Hepatocyte (in vitro differentiated cells): ENCODE results near the gene PRKCZ. TPM values are rescaled to one million over a fixed set of nuclear protein-coding genes. Genes with fewer than 3 reads are reported as not detected.

Source experiments
- DNase-seq: peaks from one replicate; pipeline ENCODE4 v3.0.0-alpha.2; 2016; ENCODE audit warnings: low spot score
- H2AFZ ChIP-seq: fragments of 200-600 bp; sonication (generic); 2 replicates; pipeline ENCODE4 v1.6.0; 2016; ENCODE audit warnings: antibody characterized with exemption, mild to moderate bottlenecking
- H3K27ac ChIP-seq: fragments of 200-600 bp; sonication (generic); 2 replicates; pipeline ENCODE4 v1.5.1; 2016; ENCODE audit warnings: mild to moderate bottlenecking
- H3K27me3 ChIP-seq: fragments of 200-600 bp; sonication (generic); 2 replicates; pipeline ENCODE4 v1.6.1; 2016
- H3K36me3 ChIP-seq: fragments of 200-600 bp; sonication (generic); replicated peaks from 2 replicates; pipeline ENCODE4 v1.5.1; 2016; ENCODE audit warnings: low read depth; ENCODE audit not compliant: insufficient read depth
- H3K4me1 ChIP-seq: fragments of 200-600 bp; sonication (generic); 2 replicates; pipeline ENCODE4 v1.5.1; 2016; ENCODE audit warnings: mild to moderate bottlenecking, moderate library complexity; ENCODE audit not compliant: insufficient read depth
- H3K4me2 ChIP-seq: fragments of 200-600 bp; sonication (generic); 2 replicates; pipeline ENCODE4 v1.6.0; 2016
- H3K4me3 ChIP-seq: fragments of 200-600 bp; sonication (generic); 2 replicates; pipeline ENCODE4 v1.5.1; 2016; ENCODE audit warnings: mild to moderate bottlenecking
- H3K79me2 ChIP-seq: fragments of 200-600 bp; sonication (generic); 2 replicates; pipeline ENCODE4 v1.6.0; 2017; ENCODE audit warnings: mild to moderate bottlenecking
- H3K9me2 ChIP-seq: fragments of 200-600 bp; sonication (generic); replicated peaks from 2 replicates; pipeline ENCODE4 v1.6.0; 2017; ENCODE audit warnings: mild to moderate bottlenecking; ENCODE audit not compliant: insufficient read depth
- H3K9me3 ChIP-seq: fragments of 200-600 bp; sonication (generic); 2 replicates; pipeline ENCODE4 v1.5.1; 2016; ENCODE audit warnings: low read depth, mild to moderate bottlenecking
- H4K20me1 ChIP-seq: fragments of 200-600 bp; sonication (generic); 2 replicates; pipeline ENCODE4 v1.6.0; 2016; ENCODE audit warnings: mild to moderate bottlenecking; ENCODE audit not compliant: insufficient read depth, poor library complexity, severe bottlenecking
- CTCF ChIP-seq: fragments of 200-600 bp; sonication (generic); IDR thresholded peaks from 2 replicates; pipeline ENCODE4 v1.5.1; 2016; ENCODE audit warnings: antibody characterized with exemption, mild to moderate bottlenecking; ENCODE audit not compliant: poor library complexity
- EZH2 ChIP-seq: fragments of 200-600 bp; sonication (generic); IDR thresholded peaks from 2 replicates; pipeline ENCODE4 v1.6.1; 2016; ENCODE audit warnings: antibody characterized with exemption, mild to moderate bottlenecking, borderline replicate concordance
- EZH2phosphoT487 ChIP-seq: fragments of 200-600 bp; sonication (generic); IDR thresholded peaks from one replicate; pipeline ENCODE4 v1.6.1; 2018; ENCODE audit warnings: antibody characterized with exemption, mild to moderate bottlenecking, low read depth, moderate library complexity; ENCODE audit not compliant: unreplicated experiment, severe bottlenecking
- WGBS: methylation state at CpG from one replicate; pipeline ENCODE4 v1.1.6; 2016; ENCODE audit warnings: low lambda C conversion rate; ENCODE audit errors: missing lambda C conversion rate; 5-methylcytosine and 5-hydroxymethylcytosine counted together
- polyA plus RNA-seq: library from polyadenylated mRNA; unstranded; fragments of >200 nt; fragmentation: Nextera tagmentation; extraction: Ambion mirVana; gene quantifications from 2 replicates; pipeline ENCODE4 v1.2.1, GENCODE V29; 2016
- total RNA-seq: library from RNA; depleted of rRNA; stranded (reverse); fragments of >200 nt; gene quantifications from 2 replicates; pipeline ENCODE4 v1.2.3, GENCODE V29; 2014

The PRKCZ gene
- total and polyA plus RNA-seq, 2 experiments from 2014 or later = 41.0 to 52.3 TPM

- H3K27me3 ChIP-seq = no peaks in the 10 kb centered on the region
- no peaks in the 10 kb centered on the region for H3K36me3 ChIP-seq
- H3K9me3 ChIP-seq = no peaks in the 10 kb centered on the region
- H4K20me1 ChIP-seq = no peaks in the 10 kb centered on the region
- no peaks in the 10 kb centered on the region for H3K79me2 ChIP-seq
- no peak overlapping the region for H2AFZ ChIP-seq
- no peak overlapping the region for H3K4me2 ChIP-seq
- 76% methylated on average over 18 of the region's 18 CpGs for WGBS
- DNase-seq = no peak
- H3K4me3 ChIP-seq = no peak overlapping the region
- H3K9me2 ChIP-seq = no peaks in the 10 kb centered on the region
- peak overlapping the region; percentile 41 for H3K27ac ChIP-seq
- TF ChIP-seq CTCF (no peak), EZH2phosphoT487 (no peak), EZH2 (no peak)
- peaks cover 62% of the 10 kb centered on the region for H3K4me1 ChIP-seq
Measured at GRCh38 chr1:2209400-2210083, 159.3 kb downstream of the PRKCZ start.

GRCh38 chr1:2210084-2210653, 160.0 kb downstream of the PRKCZ start:
- Histone ChIP-seq H4K20me1 (no peaks in the 10 kb centered on the region), H3K36me3 (no peaks in the 10 kb centered on the region), H3K4me1 (peaks cover 68% of the 10 kb centered on the region), H3K4me3 (no peak overlapping the region), H3K27me3 (no peaks in the 10 kb centered on the region), H3K9me3 (no peaks in the 10 kb centered on the region), H3K9me2 (no peaks in the 10 kb centered on the region), H3K4me2 (no peak overlapping the region), H3K27ac (no peak overlapping the region), H2AFZ (no peak overlapping the region), H3K79me2 (no peaks in the 10 kb centered on the region)
- no peak for DNase-seq
- no peak for TF ChIP-seq CTCF
- TF ChIP-seq EZH2phosphoT487 = no peak
- TF ChIP-seq EZH2 = no peak
- 86% methylated on average over 11 of the region's 19 CpGs for WGBS

- no peaks in the 10 kb centered on the region for H3K9me2 ChIP-seq
- no peak overlapping the region for H3K4me2 ChIP-seq
- H3K79me2 ChIP-seq = no peaks in the 10 kb centered on the region
- H2AFZ ChIP-seq = no peak overlapping the region
- H3K27me3 ChIP-seq = no peaks in the 10 kb centered on the region
- no peaks in the 10 kb centered on the region for H3K9me3 ChIP-seq
- H3K4me1 ChIP-seq = peaks cover 62% of the 10 kb centered on the region
- no peak overlapping the region for H3K27ac ChIP-seq
- no peak for DNase-seq
- no peak overlapping the region for H3K4me3 ChIP-seq
- no peaks in the 10 kb centered on the region for H3K36me3 ChIP-seq
- H4K20me1 ChIP-seq = no peaks in the 10 kb centered on the region
- WGBS = 97% methylated on average over 13 of the region's 13 CpGs
- TF ChIP-seq EZH2phosphoT487 (no peak), EZH2 (no peak), CTCF (no peak)
Measured at GRCh38 chr1:2210786-2211185, 160.6 kb downstream of the PRKCZ start.
